K562 (cell line): ENCODE measurements around the gene NPHP3. TPM values are rescaled to one million over a fixed set of nuclear protein-coding genes. Genes with fewer than 3 reads are reported as not detected.
"Not testable (repeated sequence)": the region's sequence is repeated elsewhere in the genome, so short reads cannot be mapped to it uniquely, and the experiment has no call there.

ENCODE experiments used
- ATAC-seq: fragments of 200-7000 bp; cut with Tn5 transposase; 3 replicates; pipeline ENCODE4 v1.9.1; 2020; ENCODE audit warnings: moderate library complexity
- BruUV-seq: library from RNA; stranded (reverse); fragments of 400-500 nt; replicated peaks from 2 replicates; lab custom pipeline; 2021; lab: Mats Ljungman, UMichigan
- CTCF ChIA-PET: fragments of 300-600 bp; formaldehyde crosslinking; extraction: SDS; loops from one replicate; lab custom pipeline; 2021; ENCODE audit warnings: low intra/inter-chr PET ratio; lab: Yijun Ruan, JAX
- POLR2A ChIA-PET: fragments of 300-600, 350-650 bp; sonication (Branson Sonifier 250); formaldehyde crosslinking; extraction: SDS; loops from one replicate; lab custom pipeline; 2021; ENCODE audit warnings: antibody characterized with exemption, inconsistent platforms; lab: Yijun Ruan, JAX
- DNase-seq, 4 experiments: peaks; one replicate each; pipeline versions ENCODE4 v3.0.0 to v3.0.0-alpha.2; 2011 to 2018; ENCODE audit warnings: low spot score in 3 of 4, mixed read lengths in 3 of 4; ENCODE audit errors: extremely low read depth in 1 of 4
- FAIRE-seq: peaks from 2 replicates; lab custom pipeline; 2011; peaks lifted over from hg19 to GRCh38; lab: Jason Lieb, UNC
- H2AFZ ChIP-seq: 2 replicates; pipeline ENCODE4 v1.6.0; 2011; ENCODE audit warnings: low read depth, low read length, control low read depth, inconsistent platforms
- H3K27ac ChIP-seq: fragments of 200-600 bp; 3 replicates; pipeline ENCODE4 v1.8.0; 2011; ENCODE audit warnings: low read depth, mild to moderate bottlenecking, control low read depth, inconsistent platforms, low read length, moderate library complexity, mixed read lengths; ENCODE audit errors: extremely low read depth
- H3K27me3 ChIP-seq, 2 experiments: fragments of 300-600 bp in 1 of 2; 2 replicates in 1 of 2; 3 replicates in 1 of 2; pipeline versions ENCODE4 v1.6.0 to v1.8.0; 2011; ENCODE audit warnings: inconsistent platforms in 2 of 2, low read length in 2 of 2, mild to moderate bottlenecking in 1 of 2, mixed read lengths in 1 of 2, moderate library complexity in 1 of 2; ENCODE audit not compliant: control insufficient read depth in 2 of 2, insufficient read depth in 2 of 2
- H3K36me3 ChIP-seq: fragments of 300-600 bp; 3 replicates; pipeline ENCODE4 v1.8.0; 2011; ENCODE audit warnings: mild to moderate bottlenecking, low read length, inconsistent platforms; ENCODE audit not compliant: control insufficient read depth, insufficient read depth
- H3K4me1 ChIP-seq, 2 experiments: fragments of 200-600 bp in 1 of 2; replicated peaks in 1 of 2; 2 replicates in 1 of 2; 3 replicates in 1 of 2; pipeline versions ENCODE4 v1.5.1 to v1.8.0; 2011; ENCODE audit warnings: inconsistent platforms in 2 of 2, low read length in 2 of 2, mild to moderate bottlenecking in 1 of 2, mixed read lengths in 1 of 2, moderate library complexity in 1 of 2; ENCODE audit not compliant: control insufficient read depth in 2 of 2, insufficient read depth in 2 of 2
- H3K4me2 ChIP-seq: 2 replicates; pipeline ENCODE4 v1.6.1; 2011; ENCODE audit warnings: low read length, control low read depth, inconsistent platforms, mixed read lengths; ENCODE audit not compliant: insufficient read depth
- H3K4me3 ChIP-seq: fragments of 200-600 bp; sonication (generic), shearing (Covaris generic); 2 replicates; pipeline ENCODE4 v1.5.1; 2016; ENCODE audit warnings: control low read depth, inconsistent platforms
- H3K79me2 ChIP-seq: fragments of 200-600 bp; 3 replicates; pipeline ENCODE4 v1.8.0; 2011; ENCODE audit warnings: low read length, inconsistent platforms; ENCODE audit not compliant: control insufficient read depth, insufficient read depth
- H3K9ac ChIP-seq, 2 experiments: 2 replicates each; pipeline versions ENCODE4 v1.6.0 to v1.6.1; 2011; ENCODE audit warnings: low read depth in 2 of 2, low read length in 2 of 2, control low read depth in 1 of 2, inconsistent platforms in 1 of 2, mild to moderate bottlenecking in 1 of 2, mixed read lengths in 1 of 2; ENCODE audit not compliant: insufficient read depth in 1 of 2
- H3K9me1 ChIP-seq: one replicate; pipeline ENCODE4 v1.6.0; 2011; ENCODE audit warnings: inconsistent platforms, mild to moderate bottlenecking, low read length, moderate library complexity; ENCODE audit not compliant: control insufficient read depth, insufficient read depth
- H3K9me3 ChIP-seq: replicated peaks from 2 replicates; pipeline ENCODE4 v1.5.1; 2011; ENCODE audit warnings: low read depth, low read length, inconsistent platforms; ENCODE audit not compliant: control insufficient read depth, insufficient read depth
- H4K20me1 ChIP-seq: replicated peaks from 2 replicates; pipeline ENCODE4 v1.6.1; 2011; ENCODE audit warnings: low read length, inconsistent platforms, mixed read lengths; ENCODE audit not compliant: control insufficient read depth, insufficient read depth
- GATA2 ChIP-seq: sonication (generic); formaldehyde crosslinking; IDR thresholded peaks from 2 replicates; pipeline ENCODE4 v1.4.0; 2020; ENCODE audit warnings: mild to moderate bottlenecking, missing genetic modification reagents
- GTF2A2 ChIP-seq: IDR thresholded peaks from 2 replicates; pipeline ENCODE4 v1.6.1; 2016; ENCODE audit warnings: mild to moderate bottlenecking, missing genetic modification characterization, missing compliant biosample characterization
- LCOR ChIP-seq: sonication (generic); formaldehyde crosslinking; IDR thresholded peaks from 2 replicates; pipeline ENCODE4 v1.8.0; 2022; ENCODE audit warnings: mild to moderate bottlenecking, missing genetic modification reagents
- POLR2AphosphoS2 ChIP-seq: IDR thresholded peaks from 2 replicates; pipeline ENCODE4 v1.6.1; 2012; ENCODE audit warnings: low read length, improper control_type of control experiment
- PTRF ChIP-seq: fragments of 450-650 bp; IDR thresholded peaks from 2 replicates; pipeline ENCODE4 v1.6.1; 2016; ENCODE audit warnings: mild to moderate bottlenecking, missing genetic modification characterization, missing compliant biosample characterization
- ZKSCAN8 ChIP-seq: fragments of 200-800 bp; sonication (Bioruptor generic); IDR thresholded peaks from 2 replicates; pipeline ENCODE4 v1.6.1; 2016; ENCODE audit warnings: missing genetic modification characterization, missing compliant biosample characterization
- WGBS: fragments of 100-300 bp; shearing (Covaris generic); methylation state at CpG from one replicate; pipeline ENCODE4 v1.1.6; 2016; ENCODE audit warnings: low coverage, mixed read lengths; ENCODE audit not compliant: insufficient coverage; ENCODE audit errors: missing lambda C conversion rate; 5-methylcytosine and 5-hydroxymethylcytosine counted together
- in situ Hi-C: fragments of 300-500 bp; cut with MboI; formaldehyde crosslinking; loops from 4 replicates; pipeline ENCODE4 v1.15.0; 2018; ENCODE audit warnings: inconsistent platforms, mixed read lengths
- intact Hi-C: fragments of 100-400 bp; cut with micrococcal nuclease; formaldehyde crosslinking; loops from 2 replicates; pipeline ENCODE4 v1.14.2; 2022
- polyA plus RNA-seq, 8 experiments: library from polyadenylated mRNA; depleted of rRNA in 4 of 8; stranded (reverse) in 5 of 8; unstranded in 3 of 8; fragments of >200 nt; fragmentation: Nextera tagmentation in 2 of 8; fragmentation: Illumina TruSeq in 1 of 8; extraction: Ambion mirVana in 2 of 8; extraction: Trizol in 1 of 8; gene quantifications; 2 replicates each; pipeline versions ENCODE4 v1.2.1 to v1.2.3, GENCODE V29; 2011 to 2014; ENCODE audit warnings: inconsistent platforms in 1 of 8, missing spikeins in 1 of 8
- total RNA-seq, 7 experiments: library from RNA; depleted of rRNA in 6 of 7; stranded (reverse); fragments of >200 nt in 6 of 7; fragmentation: Illumina TruSeq in 2 of 7; extraction: Trizol in 2 of 7; gene quantifications; 2 replicates each; pipeline versions ENCODE4 v1.2.1 to v1.2.3, GENCODE V29; 2011 to 2021; ENCODE audit warnings: low replicate concordance in 1 of 7

NPHP3 gene
- total and polyA plus RNA-seq, 9 of the 15 experiments (the other 6 are each of a cell fraction or from before 2014, with no cell fraction given): 0.62 to 13.2 (median 5.8) TPM

DNA sequence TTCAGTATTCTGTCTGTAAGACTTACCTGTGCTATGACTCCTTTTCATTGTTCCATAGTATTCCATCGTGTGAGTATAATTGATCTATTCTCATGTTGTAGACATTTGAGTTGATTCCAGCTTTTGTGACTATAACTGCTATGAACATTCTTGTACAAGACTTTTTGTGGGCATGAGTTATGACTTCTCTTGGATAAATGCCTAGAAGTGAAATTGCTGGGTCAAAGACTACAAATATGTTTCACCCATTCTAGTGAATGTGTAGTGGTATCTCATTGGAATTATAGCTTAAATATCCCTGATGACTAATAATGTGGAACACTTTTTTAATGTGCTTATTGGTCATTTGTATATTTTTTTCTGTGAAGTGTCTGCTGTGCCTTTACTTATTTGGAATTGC lies 27.6 kb upstream of the NPHP3 start:
- intact Hi-C loops: no loop called here
- Histone ChIP-seq H3K4me3 (no peak overlapping the region), H3K27ac (no peak overlapping the region), H3K27me3 (no peaks in the 10 kb centered on the region), H3K9ac (no peak overlapping the region), H3K4me1 (no peaks in the 10 kb centered on the region), H3K79me2 (no peaks in the 10 kb centered on the region), H3K4me2 (no peak overlapping the region), H3K9me3 (no peaks in the 10 kb centered on the region), H3K9me1 (no peaks in the 10 kb centered on the region), H3K36me3 (no peaks in the 10 kb centered on the region), H4K20me1 (no peaks in the 10 kb centered on the region), H2AFZ (no peak overlapping the region)
- no peak for ATAC-seq
- FAIRE-seq: no peak
- POLR2A ChIA-PET: interaction anchor here (0.6 kb wide), 1 partner anchor 620 kb away, joined by 3 read pairs; no protein-coding TSS in a partner anchor
- CTCF ChIA-PET: no interaction called here
- 33% methylated on average over 1 of the region's 1 CpG for WGBS
- DNase-seq: no peak
- no TSS peak for BruUV-seq
- in situ Hi-C loops: loop anchor here (25.0 kb wide), 2 partner anchors 288 to 1063 kb away; partner anchors contain the start of genes SRPRB and TMEM108
- no peak for TF ChIP-seq LCOR
- no peak for TF ChIP-seq GATA2
- no peak for TF ChIP-seq GTF2A2 (tag)
- no peak for TF ChIP-seq PTRF (tag)
- no peak for TF ChIP-seq POLR2AphosphoS2
- no peak for TF ChIP-seq ZKSCAN8 (CRISPR knock-in tag)

DNA sequence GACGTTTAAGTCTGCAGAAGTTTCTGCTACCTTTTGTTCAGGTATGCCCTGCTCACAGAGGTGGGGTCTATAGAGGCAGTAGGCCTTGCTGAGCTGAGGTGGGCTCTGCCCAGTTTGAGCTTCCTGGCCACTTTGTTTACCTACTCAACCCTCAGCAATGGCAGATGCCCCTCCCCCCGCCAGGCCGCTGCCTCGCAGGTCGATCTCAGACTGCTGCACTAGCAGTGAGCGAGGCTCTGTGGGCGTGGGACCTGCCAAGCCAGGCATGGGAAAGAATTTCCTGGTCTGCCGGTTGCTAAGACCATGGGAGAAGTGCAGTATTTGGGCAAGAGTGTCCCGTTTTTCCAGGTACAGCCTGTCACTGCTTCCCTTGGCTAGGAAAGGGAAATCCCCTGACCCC lies 24.5 kb upstream of the NPHP3 start:
- BruUV-seq, H3K9me3 ChIP-seq, H3K4me3 ChIP-seq, H3K9ac ChIP-seq, DNase-seq, CTCF ChIA-PET, H3K27me3 ChIP-seq, ATAC-seq, intact Hi-C loops, H3K36me3 ChIP-seq, FAIRE-seq, H3K9me1 ChIP-seq, H3K79me2 ChIP-seq, H4K20me1 ChIP-seq, H2AFZ ChIP-seq, H3K4me1 ChIP-seq, H3K27ac ChIP-seq, H3K4me2 ChIP-seq: not testable (repeated sequence)
- in situ Hi-C loops: loop anchor here (25.0 kb wide), 2 partner anchors 291 to 1066 kb away; partner anchors contain the start of genes SRPRB and TMEM108
- WGBS: 30% methylated on average over 2 of the region's 9 CpGs
- POLR2A ChIA-PET: interaction anchor here (0.6 kb wide), 1 partner anchor 150 kb away, joined by 3 read pairs; the partner anchor contains the start of gene ACKR4
